Neural cell (in vitro differentiated cells): Measurements from ENCODE around the gene PRCP. TPM values are rescaled to one million over a fixed set of nuclear protein-coding genes. Genes with fewer than 3 reads are reported as not detected.

ENCODE experiments used
- H2AFZ ChIP-seq: fragments of 200-600, 300-800 bp; sonication (generic), shearing (Covaris generic); 2 replicates; pipeline ENCODE4 v1.6.0; 2014; ENCODE audit warnings: low read depth, mild to moderate bottlenecking, antibody characterized with exemption, low read length, moderate library complexity
- H3F3A ChIP-seq: fragments of 200-600 bp; shearing (Covaris generic); 2 replicates; pipeline ENCODE4 v1.6.1; 2016; ENCODE audit warnings: mild to moderate bottlenecking, moderate library complexity, mixed read lengths, antibody characterized with exemption, low read length; ENCODE audit not compliant: insufficient read depth, poor library complexity, severe bottlenecking
- H3K27ac ChIP-seq: fragments of 200-600, 300-800 bp; sonication (generic), shearing (Covaris generic); 2 replicates; pipeline ENCODE4 v1.5.1; 2014; ENCODE audit warnings: mild to moderate bottlenecking, low read length, moderate library complexity
- H3K27me3 ChIP-seq: fragments of 300-800, 200-600 bp; sonication (generic), shearing (Covaris generic); 2 replicates; pipeline ENCODE4 v1.6.0; 2014; ENCODE audit warnings: mild to moderate bottlenecking, low read depth, low read length, moderate library complexity; ENCODE audit not compliant: insufficient read depth
- H3K36me3 ChIP-seq: fragments of 300-800, 200-600 bp; sonication (generic), shearing (Covaris generic); 2 replicates; pipeline ENCODE4 v1.5.1; 2014; ENCODE audit warnings: mild to moderate bottlenecking, antibody characterized with exemption, low read length, moderate library complexity; ENCODE audit not compliant: insufficient read depth
- H3K4me2 ChIP-seq: fragments of 300-800, 200-600 bp; sonication (generic), shearing (Covaris generic); 2 replicates; pipeline ENCODE4 v1.6.0; 2014; ENCODE audit warnings: mild to moderate bottlenecking, low read length
- H3K4me3 ChIP-seq: fragments of 300-800, 200-600 bp; sonication (generic), shearing (Covaris generic); 2 replicates; pipeline ENCODE4 v1.5.1; 2014; ENCODE audit warnings: mild to moderate bottlenecking, low read length, moderate library complexity
- H3K79me2 ChIP-seq: fragments of 200-600 bp; shearing (Covaris generic); replicated peaks from 2 replicates; pipeline ENCODE4 v1.6.0; 2014; ENCODE audit warnings: mild to moderate bottlenecking, low read length, moderate library complexity; ENCODE audit not compliant: insufficient read depth
- H3K9ac ChIP-seq: fragments of 300-800, 200-600 bp; sonication (generic), shearing (Covaris generic); 2 replicates; pipeline ENCODE4 v1.6.1; 2016; ENCODE audit warnings: mild to moderate bottlenecking, low read length, mixed read lengths
- H3K9me2 ChIP-seq: fragments of 200-600 bp; shearing (Covaris generic); 2 replicates; pipeline ENCODE4 v1.6.1; 2016; ENCODE audit warnings: mild to moderate bottlenecking, low read length, mixed read lengths; ENCODE audit not compliant: insufficient read depth
- H3K9me3 ChIP-seq: fragments of 200-600, 300-800 bp; sonication (generic), shearing (Covaris generic); 2 replicates; pipeline ENCODE4 v1.6.1; 2016; ENCODE audit warnings: mild to moderate bottlenecking, mixed run types, low read length, moderate library complexity, mixed read lengths
- H4K20me1 ChIP-seq: fragments of 200-600 bp; shearing (Covaris generic); 2 replicates; pipeline ENCODE4 v1.6.1; 2016; ENCODE audit warnings: mild to moderate bottlenecking, mixed run types; ENCODE audit not compliant: insufficient read depth
- EP300 ChIP-seq: fragments of 450-650 bp; conservative IDR thresholded peaks from 2 replicates; pipeline ENCODE4 v1.6.1; 2014; ENCODE audit warnings: antibody characterized with exemption, mild to moderate bottlenecking, moderate library complexity; ENCODE audit not compliant: poor library complexity, severe bottlenecking
- EZH2 ChIP-seq: fragments of 200-600, 300-800 bp; shearing (Covaris generic), sonication (generic); IDR thresholded peaks from 2 replicates; pipeline ENCODE4 v1.6.1; 2014; ENCODE audit warnings: antibody characterized with exemption, low read length, borderline replicate concordance, mild to moderate bottlenecking; ENCODE audit not compliant: insufficient read depth, poor library complexity, severe bottlenecking
- MXI1 ChIP-seq: fragments of 450-650 bp; conservative IDR thresholded peaks from 2 replicates; pipeline ENCODE4 v1.6.1; 2014; ENCODE audit warnings: antibody characterized with exemption, mild to moderate bottlenecking; ENCODE audit not compliant: poor library complexity, severe bottlenecking
- POLR2AphosphoS5 ChIP-seq: IDR thresholded peaks from 2 replicates; pipeline ENCODE4 v1.6.1; 2012
- RAD21 ChIP-seq: fragments of 450-650 bp; conservative IDR thresholded peaks from 2 replicates; pipeline ENCODE4 v1.6.1; 2014; ENCODE audit warnings: antibody characterized with exemption, mild to moderate bottlenecking, moderate library complexity
- SMC3 ChIP-seq: fragments of 450-650 bp; conservative IDR thresholded peaks from 2 replicates; pipeline ENCODE4 v1.6.1; 2014; ENCODE audit warnings: antibody characterized with exemption, mild to moderate bottlenecking, moderate library complexity; ENCODE audit not compliant: poor library complexity
- TAF1 ChIP-seq: IDR thresholded peaks from 2 replicates; pipeline ENCODE4 v1.6.1; 2012; ENCODE audit warnings: low read depth
- polyA minus RNA-seq: library from RNA; depleted of rRNA, polyadenylated mRNA; stranded (reverse); fragments of >200 nt; gene quantifications from 2 replicates; pipeline ENCODE4 v1.2.3, GENCODE V29; 2014
- polyA plus RNA-seq: library from polyadenylated mRNA; depleted of rRNA; stranded (reverse); fragments of >200 nt; gene quantifications from 2 replicates; pipeline ENCODE4 v1.2.3, GENCODE V29; 2014
- TF ChIP-seq, protein P1 (sequence below): fragments of 450-650 bp; IDR thresholded peaks from 2 replicates; pipeline ENCODE4 v1.5.1; 2014; ENCODE audit warnings: antibody characterized with exemption, mild to moderate bottlenecking, moderate library complexity; ENCODE audit not compliant: poor library complexity, severe bottlenecking
- TF ChIP-seq, protein P2 (sequence below): IDR thresholded peaks from 2 replicates; pipeline ENCODE4 v1.6.1; 2012; ENCODE audit warnings: borderline replicate concordance

PRCP gene
- polyA plus RNA-seq (6.1 and 13.3 TPM in 2 replicates), polyA minus RNA-seq (9.4 and 9.5 TPM in 2 replicates)

DNA sequence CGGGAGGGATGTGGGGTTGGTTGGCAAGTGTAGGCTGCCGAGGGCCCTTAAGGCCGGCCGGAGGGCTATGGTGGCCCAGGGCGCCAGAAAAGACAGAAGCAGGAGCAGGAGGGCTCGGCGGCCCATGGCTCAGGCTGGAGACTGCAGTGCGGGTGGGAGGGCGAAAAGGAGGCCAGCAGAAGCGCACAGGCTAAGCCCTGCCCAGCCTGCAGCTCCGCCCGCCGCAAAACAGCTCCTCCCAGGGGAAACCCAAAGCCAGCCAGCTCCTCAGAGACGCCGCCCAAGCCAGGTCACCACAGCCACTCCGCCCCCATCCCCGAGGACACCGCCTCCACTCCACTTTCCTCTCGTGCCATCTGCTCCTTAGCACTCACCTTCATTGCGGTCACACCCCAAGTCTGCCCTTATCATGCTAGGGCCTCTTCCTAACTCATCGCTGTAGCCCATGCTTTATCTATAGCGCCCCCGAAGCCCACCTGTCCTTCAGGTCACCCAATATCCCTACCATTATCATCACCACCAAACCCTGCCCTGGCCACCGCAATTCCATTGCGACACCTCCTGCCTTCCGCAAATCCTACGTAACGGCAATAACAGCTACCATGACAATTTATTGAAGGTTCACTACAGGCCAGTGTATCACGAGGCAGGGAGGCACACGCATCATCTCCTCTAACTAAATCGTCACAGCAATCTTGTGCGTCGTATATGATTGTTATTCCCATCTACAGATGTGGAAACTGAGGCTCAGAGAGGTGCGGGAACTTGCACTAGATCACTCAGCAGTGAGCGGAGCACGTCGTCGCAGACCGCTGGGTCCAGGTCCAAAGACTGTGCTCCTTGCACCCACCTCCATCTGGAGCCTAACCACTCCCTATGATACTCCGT is at the start of gene PRCP:
Gene PRCP, minus strand, starts transcription at position 154 of the 888 bp plus-strand sequence. Its CDS starts 28 bp downstream, at position 126.
- Histone ChIP-seq H3K79me2 (peaks cover 10% of the 10 kb centered on the region), H4K20me1 (no peaks in the 10 kb centered on the region), H2AFZ (peak within 1 kb of the TSS; percentile 84), H3K27me3 (no peaks in the 10 kb centered on the region), H3K36me3 (no peaks in the 10 kb centered on the region), H3K9me2 (no peaks in the 10 kb centered on the region), H3K9me3 (no peaks in the 10 kb centered on the region), H3K27ac (peak within 1 kb of the TSS; percentile 76), H3K9ac (peak within 1 kb of the TSS; percentile 70), H3K4me2 (peak within 1 kb of the TSS; percentile 64), H3F3A (no peaks in the 10 kb centered on the region), H3K4me3 (peak within 1 kb of the TSS; percentile 73)
- TF ChIP-seq SMC3, result no peak
- TF ChIP-seq POLR2AphosphoS5, result peak; percentile 43
- no peak for TF ChIP-seq TAF1
- TF ChIP-seq RAD21, result peak; percentile 15
- no peak for TF ChIP-seq EZH2
- TF ChIP-seq, protein P1, sequence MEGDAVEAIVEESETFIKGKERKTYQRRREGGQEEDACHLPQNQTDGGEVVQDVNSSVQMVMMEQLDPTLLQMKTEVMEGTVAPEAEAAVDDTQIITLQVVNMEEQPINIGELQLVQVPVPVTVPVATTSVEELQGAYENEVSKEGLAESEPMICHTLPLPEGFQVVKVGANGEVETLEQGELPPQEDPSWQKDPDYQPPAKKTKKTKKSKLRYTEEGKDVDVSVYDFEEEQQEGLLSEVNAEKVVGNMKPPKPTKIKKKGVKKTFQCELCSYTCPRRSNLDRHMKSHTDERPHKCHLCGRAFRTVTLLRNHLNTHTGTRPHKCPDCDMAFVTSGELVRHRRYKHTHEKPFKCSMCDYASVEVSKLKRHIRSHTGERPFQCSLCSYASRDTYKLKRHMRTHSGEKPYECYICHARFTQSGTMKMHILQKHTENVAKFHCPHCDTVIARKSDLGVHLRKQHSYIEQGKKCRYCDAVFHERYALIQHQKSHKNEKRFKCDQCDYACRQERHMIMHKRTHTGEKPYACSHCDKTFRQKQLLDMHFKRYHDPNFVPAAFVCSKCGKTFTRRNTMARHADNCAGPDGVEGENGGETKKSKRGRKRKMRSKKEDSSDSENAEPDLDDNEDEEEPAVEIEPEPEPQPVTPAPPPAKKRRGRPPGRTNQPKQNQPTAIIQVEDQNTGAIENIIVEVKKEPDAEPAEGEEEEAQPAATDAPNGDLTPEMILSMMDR, result no peak
- TF ChIP-seq MXI1, result no peak
- no peak for TF ChIP-seq EP300
- TF ChIP-seq, protein P2, sequence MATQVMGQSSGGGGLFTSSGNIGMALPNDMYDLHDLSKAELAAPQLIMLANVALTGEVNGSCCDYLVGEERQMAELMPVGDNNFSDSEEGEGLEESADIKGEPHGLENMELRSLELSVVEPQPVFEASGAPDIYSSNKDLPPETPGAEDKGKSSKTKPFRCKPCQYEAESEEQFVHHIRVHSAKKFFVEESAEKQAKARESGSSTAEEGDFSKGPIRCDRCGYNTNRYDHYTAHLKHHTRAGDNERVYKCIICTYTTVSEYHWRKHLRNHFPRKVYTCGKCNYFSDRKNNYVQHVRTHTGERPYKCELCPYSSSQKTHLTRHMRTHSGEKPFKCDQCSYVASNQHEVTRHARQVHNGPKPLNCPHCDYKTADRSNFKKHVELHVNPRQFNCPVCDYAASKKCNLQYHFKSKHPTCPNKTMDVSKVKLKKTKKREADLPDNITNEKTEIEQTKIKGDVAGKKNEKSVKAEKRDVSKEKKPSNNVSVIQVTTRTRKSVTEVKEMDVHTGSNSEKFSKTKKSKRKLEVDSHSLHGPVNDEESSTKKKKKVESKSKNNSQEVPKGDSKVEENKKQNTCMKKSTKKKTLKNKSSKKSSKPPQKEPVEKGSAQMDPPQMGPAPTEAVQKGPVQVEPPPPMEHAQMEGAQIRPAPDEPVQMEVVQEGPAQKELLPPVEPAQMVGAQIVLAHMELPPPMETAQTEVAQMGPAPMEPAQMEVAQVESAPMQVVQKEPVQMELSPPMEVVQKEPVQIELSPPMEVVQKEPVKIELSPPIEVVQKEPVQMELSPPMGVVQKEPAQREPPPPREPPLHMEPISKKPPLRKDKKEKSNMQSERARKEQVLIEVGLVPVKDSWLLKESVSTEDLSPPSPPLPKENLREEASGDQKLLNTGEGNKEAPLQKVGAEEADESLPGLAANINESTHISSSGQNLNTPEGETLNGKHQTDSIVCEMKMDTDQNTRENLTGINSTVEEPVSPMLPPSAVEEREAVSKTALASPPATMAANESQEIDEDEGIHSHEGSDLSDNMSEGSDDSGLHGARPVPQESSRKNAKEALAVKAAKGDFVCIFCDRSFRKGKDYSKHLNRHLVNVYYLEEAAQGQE, result peak; percentile 9

GRCh38 chr11:82949352-82949751 is 49.1 kb upstream of the PRCP start:
- H3K79me2 ChIP-seq, result no peaks in the 10 kb centered on the region
- no peaks in the 10 kb centered on the region for H4K20me1 ChIP-seq
- no peak overlapping the region for H2AFZ ChIP-seq
- no peaks in the 10 kb centered on the region for H3K9me3 ChIP-seq
- no peaks in the 10 kb centered on the region for H3F3A ChIP-seq
- H3K4me3 ChIP-seq, result no peak overlapping the region
- no peaks in the 10 kb centered on the region for H3K27me3 ChIP-seq
- H3K4me2 ChIP-seq, result no peak overlapping the region
- TF ChIP-seq, protein P2, result no peak
- no peak for TF ChIP-seq TAF1
- TF ChIP-seq RAD21, result no peak
- TF ChIP-seq EP300, result no peak
- no peak for TF ChIP-seq POLR2AphosphoS5
- TF ChIP-seq SMC3, result no peak
- TF ChIP-seq, protein P1, result no peak
- TF ChIP-seq EZH2, result no peak
- no peak for TF ChIP-seq MXI1
- H3K36me3 ChIP-seq, result no peaks in the 10 kb centered on the region
- no peaks in the 10 kb centered on the region for H3K9me2 ChIP-seq
- H3K9ac ChIP-seq, result no peak overlapping the region
- H3K27ac ChIP-seq, result no peak overlapping the region
